Activated T-helper 2 cell treated with anti-CD3 and anti-CD28 coated beads, Interferon-gamma antibody, Interleukin-2, Interleukin-4, amounts not matched to agents 10 μg/mL and 5 μg/mL and 100 μg/mL, durations not matched to agents 14 hours and 24 hours and 36 hours (primary cell): ENCODE measurements around the gene MTMR2. TPM values are rescaled to one million over a fixed set of nuclear protein-coding genes. Genes with fewer than 3 reads are reported as not detected.

Experiments used
- DNase-seq: peaks from one replicate; pipeline ENCODE4 v3.0.0; 2021; ENCODE audit warnings: low spot score
- H3K27ac Mint-ChIP-seq: one replicate; pipeline ENCODE4 v1.8.0; 2021; ENCODE audit warnings: mixed read lengths
- H3K27me3 Mint-ChIP-seq: one replicate; pipeline ENCODE4 v1.8.0; 2021; ENCODE audit warnings: low read depth, mixed read lengths
- H3K36me3 Mint-ChIP-seq: one replicate; pipeline ENCODE4 v1.8.0; 2021; ENCODE audit warnings: low read depth, mixed read lengths
- H3K4me1 Mint-ChIP-seq: one replicate; pipeline ENCODE4 v1.8.0; 2021; ENCODE audit warnings: low read depth, mixed read lengths
- H3K4me3 Mint-ChIP-seq: one replicate; pipeline ENCODE4 v1.8.0; 2021; ENCODE audit warnings: low read depth, mild to moderate bottlenecking, moderate library complexity, mixed read lengths
- H3K9me3 Mint-ChIP-seq: one replicate; pipeline ENCODE4 v1.8.0; 2021; ENCODE audit warnings: mixed read lengths
- intact Hi-C: fragments of 100-400 bp; cut with micrococcal nuclease; formaldehyde crosslinking; loops from one replicate; pipeline ENCODE4 v1.15.1; 2023
- total RNA-seq: library from RNA; stranded (reverse); gene quantifications from 2 replicates; pipeline ENCODE4 v1.2.3, GENCODE V29; 2022

Gene MTMR2
- 41.7 and 45.4 TPM in 2 replicates for total RNA-seq

GRCh38 chr11:95923728-95924413 lies at the start of gene MTMR2:
MTMR2 (minus strand) TSS chr11:95924107; CDS start chr11:95923954, 153 bp downstream.
- intact Hi-C loops, result loop anchor here (1.0 to 10.0 kb wide), 4 partner anchors 88 to 466 kb away; partner anchors contain the start of genes CEP57 and JRKL
- H3K36me3 Mint-ChIP-seq, result peaks cover 3% of the 10 kb centered on the region
- peaks cover 6% of the 10 kb centered on the region for H3K27me3 Mint-ChIP-seq
- H3K27ac Mint-ChIP-seq, result peak within 1 kb of the TSS; percentile 99
- H3K4me3 Mint-ChIP-seq, result peak within 1 kb of the TSS; percentile 100
- H3K9me3 Mint-ChIP-seq, result no peaks in the 10 kb centered on the region
- DNase-seq, result peak; percentile 39
- H3K4me1 Mint-ChIP-seq, result peaks cover 23% of the 10 kb centered on the region

- H3K9me3 Mint-ChIP-seq, result no peaks in the 10 kb centered on the region
- DNase-seq, result no peak
- H3K27ac Mint-ChIP-seq, result no peak overlapping the region
- no peaks in the 10 kb centered on the region for H3K36me3 Mint-ChIP-seq
- peaks cover 2% of the 10 kb centered on the region for H3K27me3 Mint-ChIP-seq
- H3K4me3 Mint-ChIP-seq, result no peak overlapping the region
- intact Hi-C loops, result no loop called here
- no peaks in the 10 kb centered on the region for H3K4me1 Mint-ChIP-seq
These were observed 48.2 kb upstream of the MTMR2 start for GRCh38 chr11:95972060-95972459.

- Mint-ChIP-seq H3K9me3 (no peaks in the 10 kb centered on the region), H3K27ac (no peak overlapping the region), H3K4me3 (no peak overlapping the region), H3K36me3 (no peaks in the 10 kb centered on the region), H3K27me3 (peaks cover 4% of the 10 kb centered on the region), H3K4me1 (no peaks in the 10 kb centered on the region)
- intact Hi-C loops, result loop anchor here (10.0 kb wide), 1 partner anchor 124 kb away; no protein-coding TSS in a partner anchor
- DNase-seq, result no peak
These were observed 44.7 kb upstream of the MTMR2 start for GRCh38 chr11:95968585-95968984.

- intact Hi-C loops, result loop anchor here (10.0 kb wide), 1 partner anchor 119 kb away; no protein-coding TSS in a partner anchor
- H3K4me3 Mint-ChIP-seq, result no peak overlapping the region
These were observed 40.4 kb upstream of the MTMR2 start for GRCh38 chr11:95964281-95964680.

GRCh38 chr11:95961758-95962157 lies 37.9 kb upstream of the MTMR2 start:
- no peak for DNase-seq
- Mint-ChIP-seq H3K27me3 (peaks cover 17% of the 10 kb centered on the region), H3K4me1 (no peaks in the 10 kb centered on the region), H3K9me3 (no peaks in the 10 kb centered on the region), H3K36me3 (no peaks in the 10 kb centered on the region), H3K27ac (no peak overlapping the region), H3K4me3 (no peak overlapping the region)
- intact Hi-C loops, result loop anchor here (10.0 kb wide), 1 partner anchor 117 kb away; no protein-coding TSS in a partner anchor

More at GRCh38 chr11:95964281-95964680, 40.4 kb upstream of the MTMR2 start:
- Mint-ChIP-seq H3K4me1 (no peaks in the 10 kb centered on the region), H3K27ac (no peak overlapping the region), H3K9me3 (no peaks in the 10 kb centered on the region), H3K27me3 (peaks cover 11% of the 10 kb centered on the region), H3K36me3 (no peaks in the 10 kb centered on the region)
- DNase-seq, result no peak

- Mint-ChIP-seq H3K27ac (no peak overlapping the region), H3K27me3 (no peaks in the 10 kb centered on the region), H3K4me1 (no peaks in the 10 kb centered on the region), H3K36me3 (no peaks in the 10 kb centered on the region), H3K4me3 (no peak overlapping the region), H3K9me3 (peaks cover 23% of the 10 kb centered on the region)
- DNase-seq, result no peak
- intact Hi-C loops, result no loop called here
These were observed 27.0 kb upstream of the MTMR2 start for GRCh38 chr11:95950905-95951304.

- H3K36me3 Mint-ChIP-seq, result peaks cover 5% of the 10 kb centered on the region
- H3K4me1 Mint-ChIP-seq, result no peaks in the 10 kb centered on the region
- no peaks in the 10 kb centered on the region for H3K27me3 Mint-ChIP-seq
- no peak overlapping the region for H3K27ac Mint-ChIP-seq
- no peak for DNase-seq
- H3K9me3 Mint-ChIP-seq, result peaks cover 44% of the 10 kb centered on the region
- H3K4me3 Mint-ChIP-seq, result no peak overlapping the region
- intact Hi-C loops, result no loop called here
These were observed 24.7 kb upstream of the MTMR2 start for GRCh38 chr11:95948637-95949036.

GRCh38 chr11:95944623-95945022 lies 20.7 kb upstream of the MTMR2 start:
- peaks cover 5% of the 10 kb centered on the region for H3K36me3 Mint-ChIP-seq
- H3K4me3 Mint-ChIP-seq, result no peak overlapping the region
- H3K4me1 Mint-ChIP-seq, result no peaks in the 10 kb centered on the region
- H3K27me3 Mint-ChIP-seq, result no peaks in the 10 kb centered on the region
- peaks cover 48% of the 10 kb centered on the region for H3K9me3 Mint-ChIP-seq
- intact Hi-C loops, result no loop called here
- H3K27ac Mint-ChIP-seq, result no peak overlapping the region
- DNase-seq, result no peak

GRCh38 chr11:95943546-95943945 lies 19.6 kb upstream of the MTMR2 start:
- Mint-ChIP-seq H3K27ac (no peak overlapping the region), H3K9me3 (peaks cover 43% of the 10 kb centered on the region), H3K4me3 (no peak overlapping the region), H3K36me3 (peaks cover 5% of the 10 kb centered on the region), H3K27me3 (no peaks in the 10 kb centered on the region), H3K4me1 (no peaks in the 10 kb centered on the region)
- intact Hi-C loops, result no loop called here
- DNase-seq, result no peak

- no peaks in the 10 kb centered on the region for H3K27me3 Mint-ChIP-seq
These were observed 15.2 kb upstream of the MTMR2 start for GRCh38 chr11:95939091-95939490.

GRCh38 chr11:95937358-95937757 lies 13.5 kb upstream of the MTMR2 start:
- intact Hi-C loops, result no loop called here
- Mint-ChIP-seq H3K36me3 (no peaks in the 10 kb centered on the region), H3K4me3 (no peak overlapping the region), H3K27me3 (peaks cover 3% of the 10 kb centered on the region), H3K9me3 (no peaks in the 10 kb centered on the region), H3K27ac (no peak overlapping the region), H3K4me1 (no peaks in the 10 kb centered on the region)
- no peak for DNase-seq

More at GRCh38 chr11:95939091-95939490, 15.2 kb upstream of the MTMR2 start:
- intact Hi-C loops, result no loop called here
- Mint-ChIP-seq H3K36me3 (peaks cover 2% of the 10 kb centered on the region), H3K27ac (no peak overlapping the region), H3K4me3 (no peak overlapping the region), H3K4me1 (no peaks in the 10 kb centered on the region), H3K9me3 (peaks cover 8% of the 10 kb centered on the region)
- DNase-seq, result no peak

- H3K36me3 Mint-ChIP-seq, result no peaks in the 10 kb centered on the region
- no peak overlapping the region for H3K4me3 Mint-ChIP-seq
- H3K27me3 Mint-ChIP-seq, result peaks cover 7% of the 10 kb centered on the region
- no peak for DNase-seq
- H3K4me1 Mint-ChIP-seq, result no peaks in the 10 kb centered on the region
- no peak overlapping the region for H3K27ac Mint-ChIP-seq
- peaks cover 10% of the 10 kb centered on the region for H3K9me3 Mint-ChIP-seq
- intact Hi-C loops, result no loop called here
These were observed 9.7 kb upstream of the MTMR2 start for GRCh38 chr11:95933594-95933993.

- no peak overlapping the region for H3K4me3 Mint-ChIP-seq
These were observed 8.0 kb upstream of the MTMR2 start for GRCh38 chr11:95931916-95932315.

More at GRCh38 chr11:95931916-95932315, 8.0 kb upstream of the MTMR2 start:
- peaks cover 10% of the 10 kb centered on the region for H3K9me3 Mint-ChIP-seq
- intact Hi-C loops, result no loop called here
- no peak for DNase-seq
- peaks cover 10% of the 10 kb centered on the region for H3K27me3 Mint-ChIP-seq
- H3K27ac Mint-ChIP-seq, result no peak overlapping the region
- no peaks in the 10 kb centered on the region for H3K36me3 Mint-ChIP-seq
- no peaks in the 10 kb centered on the region for H3K4me1 Mint-ChIP-seq
